Psoas muscle (tissue), 8 donors: ENCODE measurements around the gene C16orf95. TPM values are rescaled to one million over a fixed set of nuclear protein-coding genes. Genes with fewer than 3 reads are reported as not detected.

ENCODE experiments used
- ATAC-seq, 4 donors: fragments of 200-7000 bp; cut with Tn5 transposase; one replicate each; pipeline ENCODE4 v1.9.1; 2020; ENCODE audit warnings: moderate library complexity in 3 of 4, mild to moderate bottlenecking in 2 of 4
- DNase-seq, 2 donors: peaks; one replicate each; pipeline ENCODE4 v3.0.0-alpha.2; 2020
- H3K27ac ChIP-seq: fragments of 200-600 bp; one replicate; pipeline ENCODE4 v1.8.0; 2022
- H3K27me3 ChIP-seq, 3 donors: fragments of 200-600 bp in 1 of 3; one replicate each; pipeline versions ENCODE4 v1.6.1 to v1.8.0; 2013 to 2022; ENCODE audit warnings: low read length in 2 of 3, mild to moderate bottlenecking in 2 of 3, moderate library complexity in 1 of 3; ENCODE audit not compliant: insufficient read depth in 3 of 3
- H3K36me3 ChIP-seq, 2 donors: fragments of 200-600 bp in 1 of 2; one replicate each; pipeline versions ENCODE4 v1.6.1 to v1.8.0; 2013 to 2022; ENCODE audit warnings: low read depth in 1 of 2, mild to moderate bottlenecking in 1 of 2, moderate library complexity in 1 of 2; ENCODE audit not compliant: insufficient read depth in 1 of 2
- H3K4me1 ChIP-seq: fragments of 200-600 bp; one replicate; pipeline ENCODE4 v1.8.0; 2022
- H3K4me3 ChIP-seq: fragments of 200-600 bp; one replicate; pipeline ENCODE4 v1.8.0; 2022; ENCODE audit warnings: mild to moderate bottlenecking
- H3K9me3 ChIP-seq: fragments of 200-600 bp; one replicate; pipeline ENCODE4 v1.8.0; 2022
- CTCF ChIP-seq: fragments of 200-600 bp; IDR thresholded peaks from one replicate; pipeline ENCODE4 v1.8.0; 2022; ENCODE audit warnings: antibody characterized with exemption
- WGBS, 3 donors: extraction: QIAGEN DNeasy Blood & Tissue Kit; methylation state at CpG; one replicate each; pipeline versions ENCODE4 v1.1.6 to v1.1.7; 2013; 5-methylcytosine and 5-hydroxymethylcytosine counted together
- intact Hi-C, 2 donors: fragments of 100-400 bp; cut with DNase I; formaldehyde crosslinking; loops; one replicate each; pipeline versions ENCODE4 v1.11.0 to v1.14.2; 2022
- polyA plus RNA-seq, 3 donors: library from polyadenylated mRNA; stranded (reverse); fragments of 200-250 nt; gene quantifications; one replicate each; pipeline ENCODE4 v1.2.3, GENCODE V29; 2013
- total RNA-seq, 4 donors: library from RNA; stranded (reverse); fragmentation: NEBNext Ultra II Directional in 2 of 4; extraction: Animal tissue kit (Norgen Biotek cat#: 25700) in 2 of 4; gene quantifications; one replicate each; pipeline versions ENCODE4 v1.2.1 to v1.2.4, GENCODE V29; 2021 to 2023
- donor health status: healthy with polysubstance abuse.
- donor health status: DM: no; HTN: no; CAD: no; lungs with moderate emphysema.
- donor health status: Bipolar disorder and iron deficiency.
- donor health status: healthy.
- donor health status: DM: yes; HTN: yes; CAD: no.
- donor health status: DM: no; HTN: no; CAD: no.
- donor health status: DM: no; HTN: no; CAD: no.
- donor health status: DM: yes; HTN: yes; CAD: no.

Gene C16orf95
- total and polyA plus RNA-seq, 7 donors = 1.7 to 8.1 (median 5.4) TPM

- Histone ChIP-seq H3K36me3 (no peaks in the 10 kb centered on the region), H3K4me3 (no peak overlapping the region), H3K9me3 (no peaks in the 10 kb centered on the region), H3K27ac (no peak overlapping the region), H3K4me1 (no peaks in the 10 kb centered on the region), H3K27me3 (no peaks in the 10 kb centered on the region)
- intact Hi-C loops = no loop called here
- DNase-seq (no peak), ATAC-seq (no peak)
- WGBS, 3 donors = 75 to 81% (median 78%) methylated on average over 10 of the region's 10 CpGs
- no peak for TF ChIP-seq CTCF
These were observed 62.9 kb downstream of the C16orf95 start for GRCh38 chr16:87254296-87254695.

GRCh38 chr16:87253536-87253935, 63.7 kb downstream of the C16orf95 start:
- Histone ChIP-seq H3K36me3 (no peaks in the 10 kb centered on the region), H3K27me3 (no peaks in the 10 kb centered on the region), H3K9me3 (no peaks in the 10 kb centered on the region), H3K27ac (no peak overlapping the region), H3K4me1 (no peaks in the 10 kb centered on the region), H3K4me3 (no peak overlapping the region)
- ATAC-seq = no peak
- 69 to 75% (median 72%) methylated on average over 7 of the region's 7 CpGs for WGBS, 3 donors
- no peak for TF ChIP-seq CTCF
- no peak for DNase-seq
- intact Hi-C loops = no loop called here

Other genes with a start within 250 kb of the C16orf95 start
- 100 to 1,000 TPM in 1 of 4 donors, 10 to 100 TPM in 3; 88.1 to 103 (median 98.5) TPM for gene FBXO31, start 66.4 kb upstream of the C16orf95 start, total RNA-seq
- 10 to 100 TPM; 26.3 to 95.3 (median 48.0) TPM for gene FBXO31, start 66.4 kb upstream of the C16orf95 start, polyA plus RNA-seq
- 100 to 1,000 TPM; 117 to 189 (median 142) TPM for gene MAP1LC3B, start 74.9 kb upstream of the C16orf95 start, total RNA-seq
- gene MAP1LC3B, start 74.9 kb upstream of the C16orf95 start, polyA plus RNA-seq = 100 to 1,000 TPM; 114 to 189 (median 158) TPM
- gene ZCCHC14, start 175.6 kb upstream of the C16orf95 start, total RNA-seq = 10 to 100 TPM; 14.6 to 17.3 (median 15.8) TPM
- gene ZCCHC14, start 175.6 kb upstream of the C16orf95 start, polyA plus RNA-seq = 10 to 100 TPM in 1 of 3 donors, 1 to 10 TPM in 2; 5.8 to 12.1 (median 6.0) TPM